ENCODE measurements around the gene RHBDF2. TPM values are rescaled to one million over a fixed set of nuclear protein-coding genes. Genes with fewer than 3 reads are reported as not detected.

RHBDF2 gene
- total RNA-seq, 1 donor from 2014 or later = 97.1 TPM

DNA sequence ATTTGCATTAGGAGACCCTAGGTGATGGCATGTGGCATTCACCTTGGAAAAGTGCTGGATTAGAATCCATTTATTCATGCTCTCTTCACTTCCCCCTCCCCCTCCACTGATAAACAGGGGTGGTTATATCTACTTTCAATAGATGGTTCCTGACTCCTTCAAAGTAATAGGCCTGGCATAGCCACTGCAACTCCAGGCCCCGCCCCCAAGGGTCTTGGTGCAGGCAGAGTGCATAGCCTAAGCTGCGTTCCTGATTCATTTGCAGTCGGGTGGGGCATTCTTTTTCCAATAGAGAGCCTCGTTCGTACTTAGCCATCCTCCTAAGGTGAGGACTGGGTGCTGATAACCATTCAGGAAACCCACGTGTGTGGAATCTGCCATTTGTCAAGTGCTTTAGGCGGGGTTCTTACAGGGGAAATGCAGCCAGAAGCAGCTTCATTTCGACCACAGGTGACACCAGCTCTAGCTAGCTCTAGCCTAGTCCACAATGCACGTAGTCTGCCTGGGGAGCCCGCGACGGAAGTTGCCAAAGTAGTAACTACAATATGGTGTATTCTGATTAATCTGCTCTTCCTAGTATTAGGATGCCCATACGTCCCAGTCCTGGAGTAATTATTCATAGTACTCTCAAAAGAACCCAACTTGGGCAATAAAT, 59.4 kb downstream of the RHBDF2 start:
- intact Hi-C loops (cut with micrococcal nuclease) = no loop called here

DNA sequence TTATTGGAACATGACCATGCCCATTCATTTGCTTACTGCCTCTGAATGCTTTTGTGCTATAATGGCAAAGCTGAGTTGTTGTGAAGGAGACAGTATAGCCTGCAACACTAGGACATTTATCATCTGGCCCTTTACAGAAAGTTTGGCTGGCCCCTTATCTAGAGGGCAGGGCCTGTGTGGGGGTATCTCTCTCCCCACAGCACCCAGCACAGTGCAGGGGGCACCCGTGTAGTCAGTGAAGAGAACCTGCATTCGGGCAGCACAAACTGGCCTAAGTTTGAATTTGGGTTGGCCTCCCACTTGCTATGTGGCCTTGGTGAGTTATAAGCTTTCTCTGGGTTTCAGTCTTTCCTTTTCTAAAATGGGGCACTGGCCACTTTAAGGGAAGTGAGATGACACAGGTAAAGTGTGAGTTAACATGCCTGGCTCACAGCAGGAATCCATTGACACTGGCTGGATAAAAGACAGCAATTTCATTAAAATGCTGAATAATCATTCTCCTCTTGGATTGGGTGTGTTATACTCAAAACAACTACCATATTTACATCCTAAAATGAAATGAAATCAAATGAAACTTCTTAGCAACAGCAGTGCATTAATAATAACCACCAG, 60.4 kb downstream of the RHBDF2 start:
- intact Hi-C loops (cut with micrococcal nuclease) = no loop called here

DNA sequence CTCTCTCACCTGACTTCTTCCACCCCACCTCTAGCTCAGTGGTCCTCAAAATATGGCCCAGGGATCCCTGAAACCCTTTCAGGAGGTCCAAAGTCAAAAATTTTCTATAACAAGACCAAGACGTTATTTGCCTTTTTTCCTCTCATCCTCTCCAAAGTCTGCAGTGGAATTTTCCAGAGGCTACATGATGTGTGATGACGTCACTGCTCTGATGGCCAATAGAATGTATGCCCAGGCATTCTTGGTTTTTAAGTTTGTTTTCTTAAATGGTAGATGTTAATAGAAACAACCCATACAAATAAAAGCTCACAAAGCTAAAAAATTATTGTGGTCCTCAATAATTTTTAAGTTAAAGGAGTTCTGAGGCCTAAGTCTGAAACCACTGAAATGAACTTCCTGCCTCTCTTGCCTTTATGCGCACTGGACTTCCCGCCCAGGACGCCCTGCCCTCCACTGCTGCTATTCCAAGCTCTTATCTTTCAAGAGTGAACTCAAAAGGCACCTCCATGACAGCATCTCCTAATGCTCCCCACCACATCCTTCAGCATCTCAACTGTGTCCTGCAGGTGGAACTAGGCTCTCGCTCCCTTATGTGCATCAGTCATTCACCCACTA, 61.8 kb downstream of the RHBDF2 start:
- intact Hi-C loops (cut with micrococcal nuclease) = no loop called here

DNA sequence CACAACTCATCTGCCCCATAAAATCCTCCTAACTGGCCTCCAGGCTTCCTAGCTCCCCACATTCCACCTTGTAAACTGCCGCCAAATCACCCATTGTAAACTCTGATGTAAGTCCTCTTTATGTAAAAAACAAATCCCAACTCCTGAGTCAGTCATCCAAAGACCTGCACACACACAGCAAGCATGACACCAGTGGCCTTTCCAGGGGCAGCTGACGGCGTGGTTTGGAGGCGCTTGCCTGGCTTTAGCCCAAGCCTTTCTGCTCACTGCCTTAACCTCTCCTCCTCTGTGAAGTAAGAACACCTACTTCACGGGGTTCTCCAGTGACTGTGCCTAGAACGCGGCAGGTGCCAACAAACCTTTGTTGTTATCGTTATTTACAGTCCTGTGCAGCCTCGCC, 62.3 kb downstream of the RHBDF2 start:
- intact Hi-C loops (cut with micrococcal nuclease) = no loop called here

DNA sequence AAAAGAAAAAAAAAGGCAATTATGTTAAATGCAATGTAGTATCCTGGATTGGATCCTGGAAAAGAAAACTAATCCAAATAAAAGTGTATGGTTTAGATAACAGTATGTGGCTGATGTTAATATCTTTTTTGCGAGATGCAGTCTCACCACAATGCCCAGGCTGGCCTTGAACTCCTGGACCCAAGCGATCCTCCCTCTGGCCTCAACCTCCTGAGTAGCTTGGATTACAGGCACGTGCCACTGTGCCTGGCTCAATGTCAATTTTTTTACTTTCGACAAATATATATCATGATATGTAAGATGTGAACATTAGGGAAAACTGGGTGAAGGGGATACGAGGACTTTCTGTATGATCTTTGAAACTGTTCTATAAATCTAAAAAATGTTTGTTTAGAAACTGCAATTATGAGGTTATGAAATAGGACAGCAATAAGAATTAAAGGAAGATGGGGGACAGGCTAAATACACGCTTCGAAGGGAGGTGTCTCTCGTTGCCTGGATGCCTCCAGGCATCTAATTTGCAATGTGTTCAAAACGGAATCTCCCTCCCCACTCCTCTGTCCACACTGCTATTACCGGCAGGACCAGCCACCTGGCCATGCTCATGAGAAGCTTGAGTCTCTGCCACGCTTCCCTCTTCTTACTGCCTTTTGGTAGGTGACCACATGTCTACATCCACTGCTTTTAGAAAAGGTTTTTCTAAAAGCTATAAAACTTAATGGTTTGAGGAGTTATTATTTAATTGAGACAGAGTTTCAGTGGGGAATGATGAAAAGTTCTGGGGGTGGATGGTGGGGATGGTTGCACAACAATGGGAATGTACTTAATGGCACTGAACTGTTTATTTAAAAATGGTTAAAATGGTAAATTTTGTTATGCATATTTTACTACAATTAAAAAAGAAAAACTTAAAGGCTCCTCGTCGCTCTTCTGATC, 63.5 kb downstream of the RHBDF2 start:
- intact Hi-C loops (cut with micrococcal nuclease) = no loop called here

DNA sequence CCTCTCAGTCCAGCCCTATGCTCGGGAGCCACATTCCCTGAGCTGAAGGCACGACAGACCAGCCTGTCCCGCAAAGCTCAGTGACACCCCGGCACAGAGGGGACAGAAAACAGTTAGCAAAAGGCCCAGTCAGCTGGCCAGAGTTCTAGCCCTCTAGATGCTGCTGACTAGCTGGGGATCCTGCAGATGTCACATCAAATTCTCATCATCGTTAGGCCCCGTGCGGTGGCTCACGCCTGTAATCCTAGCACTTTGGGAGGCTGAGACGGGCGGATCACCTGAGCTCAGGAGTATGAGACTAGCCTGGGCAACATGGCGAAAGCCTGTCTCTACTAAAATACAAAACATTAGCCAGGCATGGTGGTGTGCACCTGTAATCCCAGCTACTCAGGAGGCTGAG, 65.5 kb downstream of the RHBDF2 start:
- intact Hi-C loops (cut with micrococcal nuclease) = no loop called here

DNA sequence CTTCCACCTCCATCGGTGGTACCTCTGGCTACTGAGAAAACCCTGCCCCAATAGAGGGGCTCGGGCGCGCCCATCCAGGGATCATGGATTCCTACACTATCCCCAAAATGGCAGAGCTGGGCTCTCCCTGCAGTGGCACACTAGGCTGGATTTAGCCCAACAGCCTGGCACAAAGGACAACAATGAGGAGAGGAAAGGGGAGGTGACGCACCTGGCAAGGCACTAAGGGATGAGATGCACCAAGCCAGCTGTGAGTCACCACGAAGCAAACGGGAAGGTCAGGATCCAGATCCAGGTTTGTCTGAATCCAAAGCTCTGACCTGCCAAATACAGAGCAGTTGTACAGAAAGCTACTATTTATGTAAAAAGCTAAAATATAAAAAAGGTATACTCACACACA, 66.4 kb downstream of the RHBDF2 start:
- intact Hi-C loops (cut with micrococcal nuclease) = no loop called here

DNA sequence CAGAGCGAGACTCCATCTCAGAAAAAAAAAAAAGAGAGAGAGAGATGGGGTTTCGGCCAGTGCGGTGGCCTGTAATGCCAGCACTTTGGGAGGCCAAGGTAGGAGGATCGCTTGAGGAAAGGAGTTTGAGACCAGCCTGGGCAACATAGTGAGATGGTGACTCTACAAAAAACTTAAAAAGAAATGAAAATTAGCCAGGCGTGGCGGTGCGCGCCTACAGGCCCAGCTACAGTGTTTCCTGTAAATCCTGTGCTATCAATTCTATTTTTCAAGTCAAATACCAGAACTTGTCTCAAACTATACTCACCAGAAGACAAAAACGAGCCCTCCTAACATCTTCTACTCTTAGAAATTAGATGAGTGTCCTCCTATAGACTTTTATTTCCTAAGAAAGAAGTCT, 67.5 kb downstream of the RHBDF2 start:
- intact Hi-C loops (cut with micrococcal nuclease) = no loop called here

DNA sequence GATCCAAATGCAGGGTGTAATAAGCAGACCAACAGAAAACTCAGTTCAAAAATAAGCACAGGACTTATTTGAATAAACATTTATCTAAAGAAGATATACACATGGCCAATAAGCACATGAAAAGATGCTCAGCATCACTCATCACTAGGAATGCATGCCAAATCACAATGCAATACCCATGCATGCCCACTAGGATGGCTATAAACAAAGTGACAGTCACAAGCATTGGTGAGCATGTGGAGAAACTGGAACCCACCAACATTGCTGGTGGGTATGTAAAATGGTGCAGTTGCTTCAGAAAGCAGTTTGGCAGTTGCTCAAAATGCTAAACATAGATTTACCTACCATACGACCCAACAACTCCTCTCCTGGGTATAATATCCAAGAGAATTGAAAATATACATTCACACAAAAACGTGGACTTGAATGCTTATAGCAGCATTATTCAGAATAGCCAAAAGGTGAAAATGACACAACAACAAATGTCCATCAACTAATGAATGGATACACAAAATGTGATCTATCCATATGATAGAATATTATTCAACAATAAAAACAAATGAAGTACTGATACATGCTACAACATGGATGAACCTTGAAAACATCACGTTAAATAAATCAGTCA, 68.4 kb downstream of the RHBDF2 start:
- intact Hi-C loops (cut with micrococcal nuclease) = no loop called here

DNA sequence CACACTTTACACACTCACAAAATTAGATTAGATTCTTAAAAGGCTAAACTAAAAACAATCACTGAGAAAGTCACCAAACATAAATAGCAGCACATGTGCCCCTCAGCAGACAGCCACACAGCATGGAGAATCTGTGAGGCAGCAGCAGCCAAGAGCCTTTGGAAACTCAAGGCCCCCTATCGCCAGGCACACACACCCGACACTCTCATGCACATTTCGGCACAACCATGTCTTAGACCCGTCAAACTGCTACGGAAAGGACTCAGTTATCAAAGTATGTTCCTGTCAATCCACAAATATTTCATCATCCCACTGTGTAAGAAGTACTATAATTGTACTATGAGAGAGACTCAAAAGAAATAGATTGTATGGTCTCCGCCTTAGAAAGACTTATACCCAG, 69.2 kb downstream of the RHBDF2 start:
- intact Hi-C loops (cut with micrococcal nuclease) = no loop called here

DNA sequence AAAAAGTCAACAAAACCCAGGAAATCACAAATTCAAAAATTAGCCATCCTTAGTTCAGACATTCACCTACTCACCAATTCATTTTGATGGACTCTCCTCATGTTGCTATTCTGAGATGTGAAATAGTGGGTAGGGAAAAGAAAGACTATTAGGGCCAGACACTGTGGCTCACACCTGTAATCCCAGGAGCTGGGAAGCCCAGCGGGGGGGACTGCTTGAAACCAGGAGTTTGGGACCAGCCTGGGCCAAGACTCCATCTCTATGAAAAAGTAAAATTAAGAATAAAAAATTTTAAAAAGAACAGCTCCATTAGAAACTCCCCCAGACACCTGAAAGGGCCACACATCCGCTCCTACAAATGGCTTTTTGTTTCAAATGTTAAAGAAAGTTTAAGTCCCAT, 69.7 kb downstream of the RHBDF2 start:
- intact Hi-C loops (cut with micrococcal nuclease) = no loop called here

DNA sequence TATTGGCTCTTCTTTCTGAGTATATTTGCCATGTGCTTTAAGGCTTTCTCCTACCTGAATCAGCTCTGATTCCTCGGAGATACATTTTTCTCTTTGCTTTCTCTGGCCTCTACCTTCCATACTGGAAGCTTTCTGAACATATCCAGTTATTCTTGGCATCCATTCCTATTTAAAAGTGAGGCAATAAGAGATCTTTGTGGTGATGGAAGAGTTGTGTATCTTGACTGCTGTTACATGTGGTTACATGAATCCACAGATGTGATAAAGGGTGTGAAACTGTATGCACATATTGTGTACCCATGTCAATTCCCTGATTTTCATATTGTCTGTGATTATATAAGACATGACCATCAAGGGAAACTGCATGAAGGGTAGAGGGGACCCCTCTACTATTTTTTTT, 72.7 kb downstream of the RHBDF2 start:
- intact Hi-C loops (cut with micrococcal nuclease) = no loop called here

DNA sequence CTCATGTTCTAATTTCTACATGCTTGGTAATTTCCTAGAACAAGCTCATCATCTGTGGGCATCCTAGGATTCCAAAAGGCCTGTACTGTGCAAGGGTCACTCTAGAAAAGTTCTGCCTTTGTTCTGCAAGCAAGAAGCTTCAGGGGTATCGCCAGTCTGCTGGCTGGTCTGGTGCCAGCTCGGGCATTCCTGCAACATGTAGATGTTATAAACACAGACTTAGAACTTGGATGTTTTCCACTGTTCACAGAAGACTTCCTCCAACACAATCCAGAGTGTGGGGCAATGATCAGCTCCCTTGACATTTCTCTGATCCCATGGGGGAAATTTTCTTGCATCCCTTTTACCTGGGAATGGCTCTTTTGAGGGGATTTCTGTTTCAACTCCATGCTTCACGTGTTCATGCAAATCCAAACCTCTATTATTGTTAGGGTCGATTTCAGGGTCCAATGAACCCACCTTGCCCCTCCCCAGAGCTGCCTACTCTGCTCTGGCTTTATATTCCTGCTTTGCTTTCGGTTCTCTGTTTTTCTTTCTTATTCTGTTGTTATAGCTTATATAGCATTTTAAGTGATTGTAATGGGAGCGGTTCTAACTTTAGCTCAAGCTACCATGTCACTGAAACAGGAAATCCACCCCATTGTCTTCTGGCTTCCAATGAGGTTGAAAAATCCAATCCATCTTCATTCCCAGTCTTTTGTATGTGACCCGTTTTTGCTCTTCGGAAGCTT, 73.6 kb downstream of the RHBDF2 start:
- intact Hi-C loops (cut with micrococcal nuclease) = no loop called here

DNA sequence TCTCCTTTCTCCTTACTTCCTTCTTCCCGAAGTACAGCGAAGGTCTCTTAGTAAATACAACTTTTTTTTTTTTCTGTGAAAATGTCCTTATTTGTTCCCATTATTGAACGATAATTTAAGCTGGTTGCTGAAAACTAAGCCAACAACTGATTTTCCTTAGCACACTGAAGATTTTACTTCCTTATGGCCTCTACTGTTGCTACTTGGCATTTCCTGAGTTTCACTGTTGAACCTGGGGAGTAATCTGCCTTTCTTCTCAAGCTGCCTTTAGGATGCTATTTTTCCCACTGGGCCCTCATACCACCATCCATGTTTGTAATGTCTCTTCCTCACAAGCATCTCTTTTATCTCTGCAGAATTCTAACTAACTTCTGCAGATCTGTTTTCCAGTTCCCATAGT, 74.4 kb downstream of the RHBDF2 start:
- intact Hi-C loops (cut with micrococcal nuclease) = no loop called here

DNA sequence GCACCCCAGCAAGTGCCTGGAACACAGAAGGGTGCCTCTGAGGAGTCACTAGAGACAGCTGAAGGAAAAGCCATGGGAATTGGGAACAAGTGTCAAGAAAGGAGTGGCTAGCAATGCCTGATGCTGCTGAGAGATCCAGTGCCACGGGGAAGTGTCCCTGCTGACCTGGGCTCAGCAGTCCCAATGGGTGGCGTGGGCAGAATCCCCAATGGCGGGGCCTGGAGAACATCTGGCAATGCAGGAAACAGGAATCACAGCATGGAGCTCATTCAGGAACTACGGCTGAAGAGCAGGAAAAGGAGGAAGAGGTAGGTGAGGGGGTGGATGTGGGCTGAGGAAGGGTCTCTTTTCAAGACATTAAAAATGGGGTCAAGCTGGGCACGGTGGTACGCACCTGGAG, 78.4 kb downstream of the RHBDF2 start:
- intact Hi-C loops (cut with micrococcal nuclease) = no loop called here

DNA sequence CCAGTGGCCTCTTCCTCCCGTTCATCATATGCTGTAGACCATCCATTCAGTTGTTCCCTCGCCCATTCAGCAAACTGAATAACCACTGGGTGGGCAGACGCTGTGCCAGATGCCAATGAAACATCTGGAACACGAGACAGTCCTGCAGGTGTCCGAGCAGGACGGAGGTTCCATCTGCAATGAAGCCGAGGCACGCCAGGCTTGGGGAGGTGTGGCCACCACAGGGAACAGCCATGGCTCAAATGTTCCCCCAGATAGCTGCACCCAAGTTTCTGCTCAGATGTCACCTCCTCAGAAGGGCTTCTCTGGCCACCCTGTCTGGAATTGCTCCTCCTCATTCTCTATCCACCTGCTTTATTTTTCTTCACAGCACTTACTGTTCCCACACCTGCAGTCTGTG, 78.8 kb downstream of the RHBDF2 start:
- intact Hi-C loops (cut with micrococcal nuclease) = no loop called here

DNA sequence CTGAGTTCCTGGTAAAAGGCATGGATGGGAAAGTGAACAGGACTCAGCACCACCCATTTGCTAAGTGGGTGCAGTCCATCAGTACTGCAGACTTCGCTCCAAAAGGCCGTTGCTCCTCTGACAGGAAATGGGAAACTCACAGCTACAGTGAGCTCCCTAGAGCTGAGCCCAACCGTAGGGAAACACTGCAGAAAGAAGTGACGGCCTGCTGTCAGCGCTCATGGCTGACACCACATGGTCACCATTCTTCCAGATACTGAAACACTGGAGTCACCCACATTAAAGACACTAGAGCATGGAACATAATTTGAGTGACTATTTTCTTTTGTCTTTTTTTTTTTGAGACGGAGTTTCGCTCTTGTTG, 80.2 kb downstream of the RHBDF2 start:
- intact Hi-C loops (cut with micrococcal nuclease) = no loop called here
